Fibroblast of the aortic adventitia (primary cell): ENCODE measurements around the gene ATL1. TPM values are rescaled to one million over a fixed set of nuclear protein-coding genes. Genes with fewer than 3 reads are reported as not detected.

Experiments used
- DNase-seq: peaks from one replicate; pipeline ENCODE4 v3.0.0-alpha.2; 2010; ENCODE audit warnings: low read depth
- H3K4me3 ChIP-seq: 2 replicates; pipeline ENCODE4 v1.5.1; 2011; ENCODE audit warnings: low read depth, mild to moderate bottlenecking, control low read depth, low read length, moderate library complexity
- total RNA-seq: library from RNA; depleted of rRNA; stranded (reverse); fragments of >200 nt; gene quantifications from 2 replicates; pipeline ENCODE4 v1.2.3, GENCODE V29; 2012; ENCODE audit warnings: low replicate concordance
- TF ChIP-seq, protein P1 (sequence below): IDR thresholded peaks from 2 replicates; pipeline ENCODE4 v1.5.1; 2011; ENCODE audit warnings: mild to moderate bottlenecking, low read length, control low read depth, inconsistent platforms; ENCODE audit not compliant: insufficient read depth

ATL1 gene
- total RNA-seq, 1 donor: 10.7 TPM

DNA sequence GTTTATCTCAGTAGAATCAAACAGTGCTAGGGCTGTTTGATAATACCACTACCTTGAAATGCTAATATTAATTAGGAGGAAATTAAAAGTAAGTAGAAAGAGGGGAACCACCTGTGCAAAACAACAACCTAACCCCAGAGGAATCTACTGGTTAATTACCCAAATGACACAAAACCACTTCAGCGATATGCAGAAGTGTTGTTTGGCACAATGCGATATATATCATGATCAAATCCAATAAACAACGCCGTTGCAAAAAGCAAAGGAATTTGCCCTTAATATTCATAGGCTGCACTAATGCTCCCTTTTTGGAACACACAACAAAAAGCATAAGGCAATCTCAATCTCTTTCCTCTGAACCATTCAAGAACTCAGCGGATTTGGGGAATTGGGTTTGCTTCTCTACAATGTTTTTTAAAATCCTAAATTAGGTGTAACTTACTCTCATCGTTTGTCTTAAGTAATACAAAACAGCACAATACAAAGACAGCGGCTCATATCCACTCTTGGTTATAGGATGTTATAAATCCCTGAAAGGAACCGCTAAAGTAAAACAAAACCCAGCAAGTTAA lies 29.1 kb upstream of the ATL1 start:
- DNase-seq: peak; percentile 25
- H3K4me3 ChIP-seq: peak overlapping the region; percentile 84
- TF ChIP-seq, protein P1, sequence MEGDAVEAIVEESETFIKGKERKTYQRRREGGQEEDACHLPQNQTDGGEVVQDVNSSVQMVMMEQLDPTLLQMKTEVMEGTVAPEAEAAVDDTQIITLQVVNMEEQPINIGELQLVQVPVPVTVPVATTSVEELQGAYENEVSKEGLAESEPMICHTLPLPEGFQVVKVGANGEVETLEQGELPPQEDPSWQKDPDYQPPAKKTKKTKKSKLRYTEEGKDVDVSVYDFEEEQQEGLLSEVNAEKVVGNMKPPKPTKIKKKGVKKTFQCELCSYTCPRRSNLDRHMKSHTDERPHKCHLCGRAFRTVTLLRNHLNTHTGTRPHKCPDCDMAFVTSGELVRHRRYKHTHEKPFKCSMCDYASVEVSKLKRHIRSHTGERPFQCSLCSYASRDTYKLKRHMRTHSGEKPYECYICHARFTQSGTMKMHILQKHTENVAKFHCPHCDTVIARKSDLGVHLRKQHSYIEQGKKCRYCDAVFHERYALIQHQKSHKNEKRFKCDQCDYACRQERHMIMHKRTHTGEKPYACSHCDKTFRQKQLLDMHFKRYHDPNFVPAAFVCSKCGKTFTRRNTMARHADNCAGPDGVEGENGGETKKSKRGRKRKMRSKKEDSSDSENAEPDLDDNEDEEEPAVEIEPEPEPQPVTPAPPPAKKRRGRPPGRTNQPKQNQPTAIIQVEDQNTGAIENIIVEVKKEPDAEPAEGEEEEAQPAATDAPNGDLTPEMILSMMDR: no peak

DNA sequence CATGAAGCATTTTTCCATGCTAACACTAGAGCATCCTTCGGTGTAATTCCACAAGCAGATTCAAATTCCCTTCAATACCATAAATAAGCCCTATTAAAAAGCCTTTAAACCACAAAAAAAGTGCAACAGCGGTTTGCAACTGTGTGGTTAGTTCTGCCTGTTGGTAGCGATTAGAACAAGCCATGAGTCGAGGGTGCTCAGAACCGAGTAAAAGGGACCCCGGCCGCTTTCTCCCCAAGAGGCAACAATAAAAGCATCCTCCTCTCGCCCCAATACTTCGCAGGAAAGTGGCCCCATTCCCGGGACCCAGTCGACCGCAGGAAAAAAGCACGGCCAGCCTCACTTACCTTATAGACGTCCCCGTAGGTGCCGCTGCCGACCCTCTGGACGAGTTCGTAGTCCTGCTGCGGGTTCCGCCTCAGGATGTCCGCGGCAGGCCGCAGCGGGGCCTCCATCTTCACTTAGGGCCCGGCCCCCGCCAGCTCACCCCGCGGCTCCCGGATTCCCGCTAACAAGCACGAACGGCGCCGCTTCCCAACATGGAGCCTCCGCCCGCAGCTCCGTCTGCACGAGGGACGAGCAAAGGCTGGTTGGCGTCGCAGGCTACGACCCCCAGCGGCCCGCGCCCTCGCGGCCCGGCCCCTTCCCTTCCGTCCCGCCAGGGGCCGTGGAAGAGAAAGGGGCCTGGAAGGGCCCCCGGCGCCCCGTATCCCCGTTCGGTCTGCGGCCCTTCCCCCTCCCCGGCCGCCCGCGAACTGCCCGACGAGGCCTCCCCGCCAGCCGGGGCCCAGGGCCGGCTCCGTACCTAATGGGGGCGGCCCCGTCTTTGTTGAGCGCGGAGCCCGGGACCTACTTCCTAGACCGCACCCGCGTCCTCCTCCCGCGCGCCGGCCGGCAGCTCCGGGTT lies 28.1 kb upstream of the ATL1 start:
- TF ChIP-seq, protein P1: no peak
- peak; percentile 31 for DNase-seq
- H3K4me3 ChIP-seq: peak overlapping the region; percentile 84

DNA sequence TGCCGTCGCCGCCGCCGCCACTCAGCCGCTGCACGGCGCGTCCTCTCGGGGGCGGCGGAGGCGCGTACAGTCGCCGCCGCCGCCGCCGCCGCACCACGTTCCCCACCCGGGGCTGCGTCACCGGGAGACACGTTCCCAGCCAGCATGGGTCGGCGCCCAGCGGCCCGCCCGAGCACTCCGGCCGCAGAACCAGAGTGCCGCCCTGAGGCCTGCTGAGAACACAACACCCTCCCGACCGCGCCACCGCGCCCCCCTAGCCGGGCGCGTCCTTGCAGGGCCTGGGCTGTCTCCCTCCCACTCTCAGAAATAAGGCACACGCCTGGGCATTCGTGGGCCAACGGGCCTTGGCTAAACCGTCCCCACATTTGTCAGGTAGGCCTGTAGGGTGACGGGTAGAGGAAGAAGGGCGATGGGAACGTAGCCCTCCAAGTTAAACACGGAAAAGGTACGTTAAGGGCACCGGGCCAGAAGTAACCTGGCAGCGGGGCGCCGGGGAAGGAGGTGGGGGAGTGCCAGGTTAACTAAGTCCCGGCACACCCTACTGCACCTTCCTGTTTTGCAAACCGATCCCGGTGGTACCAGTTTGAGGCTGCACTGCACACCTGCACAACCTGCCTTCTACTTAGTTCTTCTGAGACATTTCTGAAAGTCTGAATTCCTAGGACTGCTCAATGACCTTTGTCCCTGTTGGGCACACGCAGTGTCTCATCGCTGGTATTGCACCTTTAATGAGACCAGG lies 27.3 kb upstream of the ATL1 start, which contains the start of gene MAP4K5:
TSS of gene MAP4K5 (minus strand) at position 68 of the 739 bp plus-strand sequence. CDS start 520 bp downstream, outside the sequence.
- H3K4me3 ChIP-seq: peak within 1 kb of the TSS; percentile 84
- peak; percentile 88 for DNase-seq
- TF ChIP-seq, protein P1: peak; percentile 81

DNA sequence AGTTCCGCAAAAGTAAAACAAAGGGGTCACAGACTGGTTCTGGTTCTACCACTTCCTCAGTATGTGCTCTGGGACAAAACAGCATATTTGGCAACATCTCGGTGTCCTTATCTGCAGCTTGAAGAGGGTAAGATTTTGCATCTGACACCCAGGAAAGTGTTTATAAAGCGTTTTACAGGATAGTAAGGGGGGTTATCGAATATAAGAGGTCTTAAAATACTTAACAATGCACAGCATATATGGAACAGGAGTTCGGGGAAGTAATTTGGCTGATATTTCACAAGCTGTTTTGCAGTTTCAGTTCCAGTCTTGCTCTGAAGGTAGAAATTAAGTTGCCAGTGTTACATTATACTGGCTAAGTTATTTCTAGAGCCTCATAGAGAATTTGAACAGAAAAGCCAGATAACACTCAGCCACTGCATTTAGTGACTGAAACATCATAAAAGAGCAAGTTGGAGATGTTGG lies 26.7 kb upstream of the ATL1 start:
- H3K4me3 ChIP-seq: no peak overlapping the region
- TF ChIP-seq, protein P1: no peak
- DNase-seq: no peak

DNA sequence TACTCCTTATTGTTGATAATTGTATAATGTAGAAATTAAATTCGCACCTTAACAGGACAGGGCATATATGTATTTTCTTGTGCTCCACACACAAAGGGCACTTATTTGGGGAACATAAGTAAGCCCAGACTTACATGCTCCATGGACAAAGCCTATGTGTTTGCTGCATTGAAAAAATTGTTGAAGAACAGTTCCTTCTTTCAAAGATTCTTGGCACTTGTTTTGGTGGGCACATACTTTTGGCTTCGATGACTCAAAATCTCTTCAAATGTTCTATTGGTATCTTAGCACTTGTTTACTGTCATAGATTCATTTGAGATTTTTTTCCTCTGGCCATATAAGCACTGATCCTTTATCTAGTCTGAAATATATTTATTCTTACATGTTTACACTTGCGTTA lies 26.1 kb upstream of the ATL1 start:
- no peak overlapping the region for H3K4me3 ChIP-seq
- no peak for DNase-seq

DNA sequence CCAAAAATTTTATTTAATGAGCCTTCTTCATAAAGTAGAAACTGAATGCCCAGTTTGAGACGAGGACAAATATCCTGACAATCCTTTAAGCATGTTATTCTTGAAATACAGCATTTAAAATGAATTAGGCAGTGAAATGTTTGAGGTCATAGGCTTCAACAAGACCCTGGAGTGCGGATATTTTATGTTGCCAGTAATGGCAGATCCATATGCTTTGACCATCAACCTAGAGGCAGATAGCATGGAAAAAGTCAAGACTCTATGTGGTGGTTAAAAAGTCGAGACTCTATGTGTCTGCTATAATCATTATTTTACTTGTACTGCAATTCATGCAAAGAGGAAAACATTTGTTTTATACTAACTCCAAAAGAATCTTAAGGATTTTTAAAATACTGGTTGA lies 25.5 kb upstream of the ATL1 start:
- no peak for DNase-seq
- H3K4me3 ChIP-seq: no peak overlapping the region
- TF ChIP-seq, protein P1: no peak

More for the DNA sequence above, 26.1 kb upstream of the ATL1 start:
- TF ChIP-seq, protein P1: no peak
